Measurements from ENCODE around the gene CD83.

- TF ChIP-seq CTCF (IDR thresholded peaks at IDR 0.05) (no peak), POLR2A (IDR thresholded peaks at IDR 0.05) (no peak)
These were observed 45.5 kb upstream of the CD83 start for GRCh38 chr6:14072084-14072483.
